ENCODE measurements around the gene CDH15. TPM values are rescaled to one million over a fixed set of nuclear protein-coding genes. Genes with fewer than 3 reads are reported as not detected.
A peak's percentile ranks its signal among the peaks of the same experiment; 100 is the strongest.
"Not testable (repeated sequence)": the region's sequence is repeated elsewhere in the genome, so short reads cannot be mapped to it uniquely, and the experiment has no call there.

CDH15 gene
- total and polyA plus RNA-seq, 2 donors from 2014 or later: 0.22 to 0.31 TPM

DNA sequence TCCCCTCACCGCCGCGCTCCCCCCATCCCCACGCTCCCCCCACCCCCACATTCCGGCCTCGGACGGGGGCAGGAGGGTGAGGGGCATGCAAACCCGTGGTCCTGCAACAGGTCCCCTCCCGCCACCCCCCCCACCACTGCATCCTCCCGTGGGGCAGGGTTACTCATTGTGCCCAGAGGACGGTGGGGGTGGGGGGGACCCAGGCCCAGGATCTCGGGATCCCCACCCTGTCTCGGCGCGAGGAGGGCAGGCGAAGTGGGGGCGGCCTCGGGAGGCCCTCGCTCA, 20.3 kb downstream of the CDH15 start:
- Histone ChIP-seq H3K4me1 (ENCODE audit: control insufficient read depth in 2 of 3, insufficient read depth in 2 of 3, low read depth in 1 of 3, low read length in 3 of 3) (peaks cover 0 to 8% (median 0%) of the 10 kb centered on the region in 3 donors), H3K4me3 (ENCODE audit: low read length in 3 of 3) (no peak overlapping the region), H3K9me3 (ENCODE audit: control insufficient read depth in 2 of 3, insufficient read depth in 1 of 3, low read length in 3 of 3) (no peaks in the 10 kb centered on the region), H3K36me3 (ENCODE audit: control insufficient read depth in 2 of 3, insufficient read depth in 3 of 3, low read length in 3 of 3) (no peaks in the 10 kb centered on the region), H3K9ac (ENCODE audit: low read length in 3 of 3) (no peak overlapping the region), H3K27ac (ENCODE audit: low read depth in 2 of 2, low read length in 2 of 2) (no peak overlapping the region), H3K27me3 (ENCODE audit: control insufficient read depth, insufficient read depth, low read length) (no peaks in the 10 kb centered on the region)
- FAIRE-seq: no peak
- peak in 1 of 5 donors; percentile 87 for DNase-seq
- intact Hi-C loops (cut with DNase I): no loop called here
- TF ChIP-seq, protein P1, sequence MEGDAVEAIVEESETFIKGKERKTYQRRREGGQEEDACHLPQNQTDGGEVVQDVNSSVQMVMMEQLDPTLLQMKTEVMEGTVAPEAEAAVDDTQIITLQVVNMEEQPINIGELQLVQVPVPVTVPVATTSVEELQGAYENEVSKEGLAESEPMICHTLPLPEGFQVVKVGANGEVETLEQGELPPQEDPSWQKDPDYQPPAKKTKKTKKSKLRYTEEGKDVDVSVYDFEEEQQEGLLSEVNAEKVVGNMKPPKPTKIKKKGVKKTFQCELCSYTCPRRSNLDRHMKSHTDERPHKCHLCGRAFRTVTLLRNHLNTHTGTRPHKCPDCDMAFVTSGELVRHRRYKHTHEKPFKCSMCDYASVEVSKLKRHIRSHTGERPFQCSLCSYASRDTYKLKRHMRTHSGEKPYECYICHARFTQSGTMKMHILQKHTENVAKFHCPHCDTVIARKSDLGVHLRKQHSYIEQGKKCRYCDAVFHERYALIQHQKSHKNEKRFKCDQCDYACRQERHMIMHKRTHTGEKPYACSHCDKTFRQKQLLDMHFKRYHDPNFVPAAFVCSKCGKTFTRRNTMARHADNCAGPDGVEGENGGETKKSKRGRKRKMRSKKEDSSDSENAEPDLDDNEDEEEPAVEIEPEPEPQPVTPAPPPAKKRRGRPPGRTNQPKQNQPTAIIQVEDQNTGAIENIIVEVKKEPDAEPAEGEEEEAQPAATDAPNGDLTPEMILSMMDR (IDR thresholded peaks at IDR 0.05; ENCODE audit: borderline replicate concordance, extremely low read depth, insufficient read depth): no peak

- FAIRE-seq; H3K4me1 ChIP-seq (ENCODE audit: control insufficient read depth in 2 of 3, insufficient read depth in 2 of 3, low read depth in 1 of 3, low read length in 3 of 3); H3K9ac ChIP-seq (ENCODE audit: low read length in 3 of 3); H3K4me3 ChIP-seq (ENCODE audit: low read length in 3 of 3); intact Hi-C loops (cut with DNase I); H3K27ac ChIP-seq (ENCODE audit: low read depth in 2 of 2, low read length in 2 of 2); H3K27me3 ChIP-seq (ENCODE audit: control insufficient read depth, insufficient read depth, low read length); H3K9me3 ChIP-seq (ENCODE audit: control insufficient read depth in 2 of 3, insufficient read depth in 1 of 3, low read length in 3 of 3); H3K36me3 ChIP-seq (ENCODE audit: control insufficient read depth in 2 of 3, insufficient read depth in 3 of 3, low read length in 3 of 3): not testable (repeated sequence)
- peak; percentile 77 to 91 (median 83) for DNase-seq
These were observed 20.8 kb downstream of the CDH15 start for GRCh38 chr16:89192186-89192955.

DNA sequence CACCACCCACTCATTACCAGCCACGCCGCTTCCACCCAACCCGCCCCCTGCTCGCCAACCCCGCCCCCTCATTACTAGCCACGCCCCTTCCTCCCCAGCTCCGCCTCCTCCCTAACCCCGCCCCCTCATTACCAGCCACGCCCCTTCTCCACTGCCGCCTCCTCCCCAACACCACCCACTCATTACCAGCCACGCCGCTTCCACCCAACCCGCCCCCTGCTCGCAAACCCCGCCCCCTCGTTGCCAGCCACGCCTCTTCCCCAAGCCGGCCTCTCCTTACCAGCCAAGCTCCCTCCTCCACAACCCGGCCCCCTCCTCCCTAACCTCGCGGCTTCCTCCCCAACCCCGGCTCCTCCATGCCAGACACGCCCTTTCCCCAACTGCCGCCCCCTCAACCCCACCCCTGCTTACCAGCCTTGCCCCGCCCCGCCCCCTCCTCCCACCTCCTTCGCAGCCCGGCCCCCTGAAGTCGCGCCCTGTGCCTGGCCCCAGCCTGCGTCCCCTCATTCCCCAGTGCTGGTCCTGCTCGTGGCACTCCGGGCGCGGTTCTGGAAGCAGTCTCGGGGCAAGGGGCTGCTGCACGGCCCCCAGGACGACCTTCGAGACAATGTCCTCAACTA, 21.5 kb downstream of the CDH15 start:
- H3K9ac ChIP-seq (ENCODE audit: low read length in 3 of 3): no peak overlapping the region
- no peak overlapping the region for H3K4me3 ChIP-seq (ENCODE audit: low read length in 3 of 3)
- no peak overlapping the region for H3K27ac ChIP-seq (ENCODE audit: low read depth in 2 of 2, low read length in 2 of 2)
- DNase-seq: peak; percentile 29 to 95 (median 65)
- no peaks in the 10 kb centered on the region for H3K36me3 ChIP-seq (ENCODE audit: control insufficient read depth in 2 of 3, insufficient read depth in 3 of 3, low read length in 3 of 3)
- intact Hi-C loops (cut with DNase I): no loop called here
- FAIRE-seq: no peak
- H3K27me3 ChIP-seq (ENCODE audit: control insufficient read depth, insufficient read depth, low read length): no peaks in the 10 kb centered on the region
- H3K4me1 ChIP-seq (ENCODE audit: control insufficient read depth in 2 of 3, insufficient read depth in 2 of 3, low read depth in 1 of 3, low read length in 3 of 3): peaks cover 0 to 8% (median 0%) of the 10 kb centered on the region in 3 donors
- TF ChIP-seq, protein P1 (IDR thresholded peaks at IDR 0.05; ENCODE audit: borderline replicate concordance, extremely low read depth, insufficient read depth): no peak
- H3K9me3 ChIP-seq (ENCODE audit: control insufficient read depth in 2 of 3, insufficient read depth in 1 of 3, low read length in 3 of 3): no peaks in the 10 kb centered on the region

GRCh38 chr16:89193576-89194293, 22.2 kb downstream of the CDH15 start:
- no peak overlapping the region for H3K4me3 ChIP-seq (ENCODE audit: low read length in 3 of 3)
- TF ChIP-seq, protein P1 (IDR thresholded peaks at IDR 0.05; ENCODE audit: borderline replicate concordance, extremely low read depth, insufficient read depth): no peak
- FAIRE-seq: no peak
- no peaks in the 10 kb centered on the region for H3K36me3 ChIP-seq (ENCODE audit: control insufficient read depth in 2 of 3, insufficient read depth in 3 of 3, low read length in 3 of 3)
- no peaks in the 10 kb centered on the region for H3K27me3 ChIP-seq (ENCODE audit: control insufficient read depth, insufficient read depth, low read length)
- H3K9me3 ChIP-seq (ENCODE audit: control insufficient read depth in 2 of 3, insufficient read depth in 1 of 3, low read length in 3 of 3): no peaks in the 10 kb centered on the region
- intact Hi-C loops (cut with DNase I): no loop called here
- DNase-seq: peak in 1 of 5 donors; percentile 82
- H3K9ac ChIP-seq (ENCODE audit: low read length in 3 of 3): no peak overlapping the region
- H3K4me1 ChIP-seq (ENCODE audit: control insufficient read depth in 2 of 3, insufficient read depth in 2 of 3, low read depth in 1 of 3, low read length in 3 of 3): peaks cover 0 to 8% (median 0%) of the 10 kb centered on the region in 3 donors
- no peak overlapping the region for H3K27ac ChIP-seq (ENCODE audit: low read depth in 2 of 2, low read length in 2 of 2)
